Epithelial cell of proximal tubule (primary cell): ENCODE measurements around the gene IQCH. TPM values are rescaled to one million over a fixed set of nuclear protein-coding genes. Genes with fewer than 3 reads are reported as not detected.

ENCODE experiments used
- DNase-seq: peaks from one replicate; pipeline ENCODE4 v3.0.0-alpha.2; 2011; ENCODE audit warnings: low read depth
- H3K4me3 ChIP-seq: 2 replicates; pipeline ENCODE4 v1.5.1; 2011; ENCODE audit warnings: low read depth, mild to moderate bottlenecking, low read length
- total RNA-seq: library from RNA; depleted of rRNA; stranded (reverse); fragments of >200 nt; gene quantifications from 2 replicates; pipeline ENCODE4 v1.2.3, GENCODE V29; 2015
- TF ChIP-seq, protein P1 (sequence below): conservative IDR thresholded peaks from 2 replicates; pipeline ENCODE4 v1.5.1; 2012; ENCODE audit warnings: low read depth, mild to moderate bottlenecking, low read length

Gene IQCH
- total RNA-seq, 1 donor from 2014 or later, result 0.92 TPM

- no peak for DNase-seq
- TF ChIP-seq, protein P1, sequence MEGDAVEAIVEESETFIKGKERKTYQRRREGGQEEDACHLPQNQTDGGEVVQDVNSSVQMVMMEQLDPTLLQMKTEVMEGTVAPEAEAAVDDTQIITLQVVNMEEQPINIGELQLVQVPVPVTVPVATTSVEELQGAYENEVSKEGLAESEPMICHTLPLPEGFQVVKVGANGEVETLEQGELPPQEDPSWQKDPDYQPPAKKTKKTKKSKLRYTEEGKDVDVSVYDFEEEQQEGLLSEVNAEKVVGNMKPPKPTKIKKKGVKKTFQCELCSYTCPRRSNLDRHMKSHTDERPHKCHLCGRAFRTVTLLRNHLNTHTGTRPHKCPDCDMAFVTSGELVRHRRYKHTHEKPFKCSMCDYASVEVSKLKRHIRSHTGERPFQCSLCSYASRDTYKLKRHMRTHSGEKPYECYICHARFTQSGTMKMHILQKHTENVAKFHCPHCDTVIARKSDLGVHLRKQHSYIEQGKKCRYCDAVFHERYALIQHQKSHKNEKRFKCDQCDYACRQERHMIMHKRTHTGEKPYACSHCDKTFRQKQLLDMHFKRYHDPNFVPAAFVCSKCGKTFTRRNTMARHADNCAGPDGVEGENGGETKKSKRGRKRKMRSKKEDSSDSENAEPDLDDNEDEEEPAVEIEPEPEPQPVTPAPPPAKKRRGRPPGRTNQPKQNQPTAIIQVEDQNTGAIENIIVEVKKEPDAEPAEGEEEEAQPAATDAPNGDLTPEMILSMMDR, result no peak
- no peak overlapping the region for H3K4me3 ChIP-seq
Measured at GRCh38 chr15:67548236-67548852, 293.8 kb downstream of the IQCH start.

DNA sequence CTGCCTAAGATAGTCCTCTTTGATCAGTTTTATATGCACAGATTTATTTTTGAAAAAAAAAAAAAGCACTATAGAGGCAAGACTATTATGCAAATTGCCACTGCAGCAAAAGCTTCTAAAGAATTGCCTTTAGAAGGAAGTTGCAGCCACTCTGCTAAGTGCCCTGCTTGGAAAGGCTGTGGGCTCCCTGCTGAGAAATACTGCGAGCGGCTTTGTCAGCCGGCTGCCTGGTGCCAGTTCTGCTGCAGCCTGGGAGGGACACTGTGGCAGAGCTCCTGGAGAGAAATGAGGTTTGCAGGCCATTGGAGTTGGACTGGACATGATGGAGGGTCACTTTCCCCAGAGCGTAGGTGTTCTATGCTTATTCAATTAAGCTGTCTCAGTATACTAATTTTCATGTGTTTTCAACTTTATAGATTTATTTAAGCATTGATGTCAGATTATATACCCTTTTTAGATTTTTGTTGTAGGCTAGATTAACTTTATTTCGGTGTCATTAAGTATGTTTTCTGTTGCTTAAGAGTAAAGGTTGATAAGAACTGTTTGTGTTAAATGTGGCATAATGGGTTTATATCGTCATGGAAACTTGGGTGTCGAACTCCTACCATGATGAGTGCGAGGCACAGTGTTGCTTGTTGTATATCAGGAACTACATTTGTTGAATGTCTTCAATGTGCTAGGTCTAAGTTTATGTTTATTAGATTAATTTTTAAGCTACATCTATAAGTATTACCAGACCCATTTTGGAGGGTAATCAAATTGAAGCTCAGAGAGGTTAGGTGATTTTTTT lies 294.5 kb downstream of the IQCH start:
- no peak overlapping the region for H3K4me3 ChIP-seq
- TF ChIP-seq, protein P1, result no peak
- no peak for DNase-seq

DNA sequence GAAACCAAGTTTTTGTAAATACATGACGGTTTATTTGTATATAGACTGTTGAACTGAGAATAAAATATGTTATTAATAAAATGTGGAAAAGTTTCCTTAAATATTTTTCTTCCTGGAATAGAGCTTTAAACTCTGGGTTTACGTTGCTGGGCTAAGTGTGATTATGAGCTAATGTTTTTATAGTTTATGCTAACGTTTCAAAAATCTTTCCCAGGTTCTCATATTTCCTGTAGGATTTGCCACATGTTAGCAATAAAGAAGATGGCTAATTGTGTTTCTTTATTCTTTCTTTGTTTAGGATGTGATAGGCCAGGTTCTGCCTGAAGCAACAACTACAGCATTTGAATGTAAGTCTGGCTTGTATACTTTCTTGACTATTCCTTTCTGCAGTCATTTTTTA lies 295.1 kb downstream of the IQCH start:
- H3K4me3 ChIP-seq, result no peak overlapping the region
- DNase-seq, result no peak
- TF ChIP-seq, protein P1, result no peak

DNA sequence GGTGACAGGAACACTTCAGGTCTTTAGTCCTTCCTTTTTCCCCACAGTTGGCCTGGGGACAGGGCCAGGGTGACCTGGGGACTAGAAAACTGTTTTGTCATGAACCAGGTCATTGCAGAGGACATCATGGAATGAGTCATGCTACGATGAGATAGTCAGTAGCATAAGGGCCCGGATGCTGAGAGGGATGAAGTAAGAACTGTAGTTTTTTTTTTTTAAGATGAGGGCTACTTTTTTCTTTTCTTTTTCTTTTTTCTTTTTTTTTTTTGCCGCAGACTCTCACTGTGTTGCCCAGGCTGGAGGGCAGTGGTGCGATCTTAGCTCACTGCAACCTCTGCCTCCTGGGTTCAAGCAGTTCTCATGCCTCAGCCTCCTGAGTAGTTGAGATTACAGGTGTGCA lies 295.9 kb downstream of the IQCH start:
- DNase-seq, result no peak
- no peak overlapping the region for H3K4me3 ChIP-seq
- TF ChIP-seq, protein P1, result no peak

- TF ChIP-seq, protein P1, result no peak
- no peak for DNase-seq
- no peak overlapping the region for H3K4me3 ChIP-seq
Measured at GRCh38 chr15:67551207-67551743, 296.7 kb downstream of the IQCH start.

Other genes starting within 250 kb of the IQCH start
- gene SMAD3, start 189.2 kb upstream of the IQCH start, total RNA-seq, result 58.2 and 97.4 TPM in 2 replicates
- 33.9 and 41.5 TPM in 2 replicates for gene AAGAB, start 125 bp upstream of the IQCH start, total RNA-seq